IMR-90 (cell line): ENCODE results near the gene ISG20. TPM values are rescaled to one million over a fixed set of nuclear protein-coding genes. Genes with fewer than 3 reads are reported as not detected.

Source experiments
- ATAC-seq: fragments of 200-7000 bp; cut with Tn5 transposase; 2 replicates; pipeline ENCODE4 v1.9.1; 2020; ENCODE audit warnings: low read depth, mild to moderate bottlenecking, moderate library complexity
- BruUV-seq: library from RNA; stranded (reverse); fragments of 400-500 nt; replicated peaks from 2 replicates; lab custom pipeline; 2021; lab: Mats Ljungman, UMichigan
- CTCF ChIA-PET: fragments of 300-600 bp; formaldehyde crosslinking; extraction: SDS; loops from one replicate; lab custom pipeline; 2021; ENCODE audit warnings: antibody characterized with exemption; lab: Yijun Ruan, JAX
- POLR2A ChIA-PET: fragments of 300-600 bp; sonication (Branson Sonifier 250); formaldehyde crosslinking; loops from one replicate; lab custom pipeline; 2022; ENCODE audit warnings: antibody characterized with exemption; ENCODE audit not compliant: unreplicated experiment; lab: Charles Lee
- DNase-seq: peaks from one replicate; pipeline ENCODE4 v3.0.0; 2013
- H2AFZ ChIP-seq: replicated peaks from 2 replicates; pipeline ENCODE3; 2013; ENCODE audit warnings: low read length, mild to moderate bottlenecking; ENCODE audit not compliant: poor library complexity
- H2AK5ac ChIP-seq: 2 replicates; pipeline ENCODE4 v1.6.1; 2013; ENCODE audit warnings: low read depth, low read length, inconsistent platforms
- H2AK9ac ChIP-seq: replicated peaks from 2 replicates; pipeline ENCODE3; 2013; ENCODE audit warnings: mild to moderate bottlenecking, low read depth, low read length, moderate library complexity; ENCODE audit not compliant: poor library complexity
- H2BK120ac ChIP-seq: 2 replicates; pipeline ENCODE4 v1.6.1; 2013; ENCODE audit warnings: low read depth, low read length, inconsistent platforms
- H2BK15ac ChIP-seq: 3 replicates; pipeline ENCODE4 v1.6.1; 2013; ENCODE audit warnings: low read depth, low read length, inconsistent platforms
- H2BK20ac ChIP-seq: 2 replicates; pipeline ENCODE4 v1.6.1; 2013; ENCODE audit warnings: low read depth, mild to moderate bottlenecking, inconsistent platforms, low read length, moderate library complexity
- H2BK5ac ChIP-seq: 2 replicates; pipeline ENCODE4 v1.6.1; 2013; ENCODE audit warnings: mild to moderate bottlenecking, low read depth, low read length, inconsistent platforms; ENCODE audit not compliant: poor library complexity, severe bottlenecking
- H3K14ac ChIP-seq: replicated peaks from 2 replicates; pipeline ENCODE4 v1.6.1; 2013; ENCODE audit warnings: low read depth, low read length, inconsistent platforms
- H3K18ac ChIP-seq: 2 replicates; pipeline ENCODE4 v1.6.1; 2013; ENCODE audit warnings: low read depth, low read length, control low read depth
- H3K23ac ChIP-seq: 2 replicates; pipeline ENCODE4 v1.6.1; 2013; ENCODE audit warnings: low read depth, low read length, inconsistent platforms
- H3K27ac ChIP-seq: 2 replicates; pipeline ENCODE4 v1.5.1; 2013; ENCODE audit warnings: mild to moderate bottlenecking, control low read depth, low read length; ENCODE audit not compliant: insufficient read depth
- H3K27me3 ChIP-seq: 2 replicates; pipeline ENCODE4 v1.6.1; 2013; ENCODE audit warnings: low read length; ENCODE audit not compliant: control insufficient read depth, insufficient read depth
- H3K36me3 ChIP-seq: 2 replicates; pipeline ENCODE4 v1.6.1; 2013; ENCODE audit warnings: low read length, mixed read lengths; ENCODE audit not compliant: control insufficient read depth, insufficient read depth
- H3K4ac ChIP-seq: 2 replicates; pipeline ENCODE4 v1.6.1; 2013; ENCODE audit warnings: low read depth, low read length, inconsistent platforms
- H3K4me1 ChIP-seq: 2 replicates; pipeline ENCODE4 v1.6.1; 2013; ENCODE audit warnings: low read length, mixed read lengths; ENCODE audit not compliant: control insufficient read depth, insufficient read depth
- H3K4me2 ChIP-seq: 2 replicates; pipeline ENCODE4 v1.6.1; 2013; ENCODE audit warnings: low read depth, mild to moderate bottlenecking, control low read depth, low read length, moderate library complexity
- H3K4me3 ChIP-seq: 2 replicates; pipeline ENCODE4 v1.5.1; 2013; ENCODE audit warnings: low read depth, mild to moderate bottlenecking, control low read depth, low read length, moderate library complexity; ENCODE audit not compliant: insufficient read depth
- H3K56ac ChIP-seq: 2 replicates; pipeline ENCODE4 v1.6.1; 2013; ENCODE audit warnings: low read length, inconsistent platforms; ENCODE audit not compliant: insufficient read depth; ENCODE audit errors: extremely low read depth
- H3K79me1 ChIP-seq, 2 experiments: 2 replicates each; pipeline ENCODE4 v1.6.1; 2013; ENCODE audit warnings: low read length in 2 of 2, inconsistent platforms in 1 of 2, low read depth in 1 of 2
- H3K9ac ChIP-seq: 2 replicates; pipeline ENCODE4 v1.6.1; 2013; ENCODE audit warnings: low read depth, low read length, control low read depth
- H3K9me1 ChIP-seq: 2 replicates; pipeline ENCODE4 v1.6.1; 2013; ENCODE audit warnings: low read length, inconsistent platforms; ENCODE audit not compliant: insufficient read depth
- H3K9me3 ChIP-seq: 2 replicates; pipeline ENCODE4 v1.6.1; 2013; ENCODE audit warnings: low read length; ENCODE audit not compliant: control insufficient read depth, insufficient read depth
- H4K20me1 ChIP-seq: 2 replicates; pipeline ENCODE4 v1.6.1; 2013; ENCODE audit warnings: low read length, inconsistent platforms; ENCODE audit not compliant: insufficient read depth
- H4K5ac ChIP-seq: 2 replicates; pipeline ENCODE4 v1.6.1; 2013; ENCODE audit warnings: mild to moderate bottlenecking, low read depth, low read length, control low read depth
- H4K8ac ChIP-seq, 2 experiments: 2 replicates each; pipeline ENCODE4 v1.6.1; 2013; ENCODE audit warnings: low read depth in 2 of 2, low read length in 2 of 2, control low read depth in 1 of 2, inconsistent platforms in 1 of 2
- H4K91ac ChIP-seq: 2 replicates; pipeline ENCODE4 v1.6.1; 2013; ENCODE audit warnings: low read depth, low read length, inconsistent platforms; ENCODE audit not compliant: insufficient read depth
- BHLHE40 ChIP-seq: fragments of 150-350 bp; IDR thresholded peaks from 2 replicates; pipeline ENCODE4 v1.6.1; 2016; ENCODE audit warnings: mild to moderate bottlenecking, low read depth, low read length
- CHD1 ChIP-seq: IDR thresholded peaks from 2 replicates; pipeline ENCODE4 v1.6.1; 2012; ENCODE audit warnings: low read depth, low read length, improper control_type of control experiment
- ELK1 ChIP-seq: fragments of 150-350 bp; IDR thresholded peaks from 2 replicates; pipeline ENCODE4 v1.6.1; 2016; ENCODE audit warnings: low read depth, mild to moderate bottlenecking, low read length, moderate library complexity, borderline replicate concordance
- MAFK ChIP-seq: IDR thresholded peaks from 2 replicates; pipeline ENCODE4 v1.6.1; 2012; ENCODE audit warnings: low read depth, low read length, improper control_type of control experiment
- MXI1 ChIP-seq: IDR thresholded peaks from 2 replicates; pipeline ENCODE4 v1.6.1; 2012; ENCODE audit warnings: low read depth, mild to moderate bottlenecking, low read length, moderate library complexity, borderline replicate concordance
- NFE2L2 ChIP-seq: fragments of 150-350 bp; IDR thresholded peaks from 2 replicates; pipeline ENCODE4 v1.6.1; 2016; ENCODE audit warnings: low read depth, mild to moderate bottlenecking, low read length
- POLR2A ChIP-seq: IDR thresholded peaks from 2 replicates; pipeline ENCODE4 v1.6.1; 2012; ENCODE audit warnings: mild to moderate bottlenecking, low read depth, low read length
- RAD21 ChIP-seq: IDR thresholded peaks from 2 replicates; pipeline ENCODE4 v1.6.1; 2012; ENCODE audit warnings: low read length, improper control_type of control experiment
- RFX5 ChIP-seq: IDR thresholded peaks from 2 replicates; pipeline ENCODE4 v1.8.0; 2012; ENCODE audit warnings: low read depth, mild to moderate bottlenecking, low read length, moderate library complexity
- WGBS, 2 experiments: methylation state at CpG; one replicate each; pipeline versions ENCODE4 v1.1.5 to v1.1.7; 2013; ENCODE audit warnings: missing lambda C conversion rate in 2 of 2; ENCODE audit not compliant: insufficient read length in 1 of 2; ENCODE audit errors: extremely low coverage in 2 of 2; 5-methylcytosine and 5-hydroxymethylcytosine counted together
- dilution Hi-C: fragments of 300-500 bp; cut with HindIII; formaldehyde crosslinking; loops from one replicate; pipeline ENCODE4 v1.14.3; 2018; ENCODE audit warnings: low sequenced_read_pairs; ENCODE audit not compliant: unreplicated experiment
- in situ Hi-C: fragments of 300-500 bp; cut with MboI; formaldehyde crosslinking; loops from 3 replicates; pipeline ENCODE4 v1.14.3; 2019; ENCODE audit warnings: low sequenced_read_pairs, inconsistent platforms, mixed read lengths
- intact Hi-C: fragments of 100-400 bp; cut with micrococcal nuclease; formaldehyde crosslinking; loops from 2 replicates; pipeline ENCODE4 v1.10.0; 2022
- polyA plus RNA-seq, 3 experiments: library from polyadenylated mRNA; depleted of rRNA; stranded (reverse); fragments of >200 nt; gene quantifications; 2 replicates each; pipeline ENCODE4 v1.2.3, GENCODE V29; 2012; ENCODE audit warnings: low replicate concordance in 1 of 3
- total RNA-seq: library from RNA; depleted of rRNA; stranded (reverse); fragments of >200 nt; gene quantifications from 2 replicates; pipeline ENCODE4 v1.2.3, GENCODE V29; 2012

The ISG20 gene
- total and polyA plus RNA-seq, 2 of the 4 experiments (the other 2 are of a cell fraction) = 0.72 to 1.2 TPM

DNA sequence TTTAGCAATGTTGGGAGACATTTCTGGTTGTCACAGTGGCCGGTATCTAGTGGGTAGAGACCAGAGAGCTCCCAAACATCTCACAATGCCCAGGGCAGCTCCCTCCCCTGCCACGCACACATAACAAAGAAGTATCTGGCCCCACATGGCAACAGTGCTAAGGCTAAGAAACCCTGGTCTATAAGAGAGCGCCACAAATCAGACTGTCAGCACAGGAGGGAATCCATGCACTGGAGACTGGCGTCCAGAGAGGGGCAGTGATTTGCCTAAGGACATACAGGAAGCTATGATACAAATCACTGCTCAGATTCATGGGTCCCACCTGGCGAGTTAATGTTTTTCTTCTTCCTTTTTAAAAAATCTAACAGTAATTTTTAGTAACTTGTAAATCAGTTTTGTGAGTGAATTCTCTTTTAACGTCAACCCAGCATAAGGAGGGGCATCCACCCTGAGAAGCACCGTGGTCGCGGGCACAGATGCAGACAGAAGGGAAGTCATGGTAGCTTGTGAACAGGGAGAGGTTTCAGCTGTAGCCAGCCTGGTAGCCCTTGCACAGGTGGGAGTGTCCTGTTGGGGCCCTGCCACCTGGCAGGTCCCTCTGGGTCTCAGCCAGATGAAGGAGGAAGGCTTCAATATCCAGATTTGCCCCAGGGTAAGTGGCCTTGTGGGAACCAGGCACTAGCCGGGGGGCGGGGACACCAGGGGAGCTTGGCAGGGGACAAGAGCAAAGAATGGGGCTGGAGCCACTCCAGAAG is 8.7 kb downstream of the ISG20 start:
- ChIA-PET POLR2A (no interaction called here), CTCF (no interaction called here)
- H4K8ac ChIP-seq = no peak overlapping the region
- peaks cover 15% of the 10 kb centered on the region for H3K4me1 ChIP-seq
- no peak overlapping the region for H2BK20ac ChIP-seq
- no peaks in the 10 kb centered on the region for H3K9me3 ChIP-seq
- H4K5ac ChIP-seq = no peak overlapping the region
- H3K27ac ChIP-seq = no peak overlapping the region
- H4K91ac ChIP-seq = no peak overlapping the region
- H4K20me1 ChIP-seq = no peaks in the 10 kb centered on the region
- TF ChIP-seq MAFK (no peak), RAD21 (no peak), POLR2A (no peak), NFE2L2 (no peak), MXI1 (no peak), RFX5 (no peak), ELK1 (no peak), CHD1 (no peak), BHLHE40 (no peak)
- H2AFZ ChIP-seq = peak overlapping the region; percentile 54
- H3K36me3 ChIP-seq = no peaks in the 10 kb centered on the region
- intact Hi-C loops = no loop called here
- no peak overlapping the region for H3K18ac ChIP-seq
- peak overlapping the region; percentile 49 for H2AK9ac ChIP-seq
- WGBS, 2 experiments = no CpG with 5 or more reads among the region's 11 CpGs
- no peak for DNase-seq
- H2AK5ac ChIP-seq = 0 out of 2 replicates have a peak overlapping the region, but pooled peaks have one; percentile 35
- H3K14ac ChIP-seq = no peak overlapping the region; the same call in 1 of the 2 replicates
- H3K56ac ChIP-seq = no peak overlapping the region
- in situ Hi-C loops = no loop called here
- BruUV-seq = no TSS peak
- H2BK15ac ChIP-seq = no peak overlapping the region; the same call in 2 of the 3 replicates
- H3K4ac ChIP-seq = no peak overlapping the region
- no peak overlapping the region for H3K9ac ChIP-seq
- H3K4me2 ChIP-seq = no peak overlapping the region
- H2BK120ac ChIP-seq = no peak overlapping the region; the same call in 1 of the 2 replicates
- H3K23ac ChIP-seq = no peak overlapping the region; the same call in 1 of the 2 replicates
- no peak overlapping the region for H2BK5ac ChIP-seq
- ATAC-seq = no peak
- no peaks in the 10 kb centered on the region for H3K79me1 ChIP-seq
- H3K9me1 ChIP-seq = peaks cover 15% of the 10 kb centered on the region
- no peaks in the 10 kb centered on the region for H3K27me3 ChIP-seq
- no peak overlapping the region for H3K4me3 ChIP-seq
- dilution Hi-C loops = no loop called here
